ENCODE results near the gene SRD5A1. TPM values are rescaled to one million over a fixed set of nuclear protein-coding genes. Genes with fewer than 3 reads are reported as not detected.

Gene SRD5A1
- total RNA-seq, 1 donor from 2014 or later: 47.2 TPM

GRCh38 chr5:6591671-6592288 lies 41.5 kb upstream of the SRD5A1 start:
- H3K4me3 Mint-ChIP-seq (ENCODE audit: unreplicated experiment): no peak overlapping the region
- no peak for TF ChIP-seq CTCF (IDR thresholded peaks at IDR 0.05; ENCODE audit: partially characterized antibody, unreplicated experiment)
- no peak for DNase-seq
- H3K36me3 Mint-ChIP-seq (ENCODE audit: unreplicated experiment): peaks cover 6% of the 10 kb centered on the region
- H3K4me1 Mint-ChIP-seq (ENCODE audit: low read depth, unreplicated experiment): no peaks in the 10 kb centered on the region
- no peak overlapping the region for H3K27ac Mint-ChIP-seq (ENCODE audit: unreplicated experiment)
- peaks cover 2% of the 10 kb centered on the region for H3K27me3 Mint-ChIP-seq (ENCODE audit: unreplicated experiment)
- H3K9me3 Mint-ChIP-seq (ENCODE audit: unreplicated experiment): no peaks in the 10 kb centered on the region

- Mint-ChIP-seq H3K4me3 (ENCODE audit: unreplicated experiment) (no peak overlapping the region), H3K9me3 (ENCODE audit: unreplicated experiment) (no peaks in the 10 kb centered on the region), H3K4me1 (ENCODE audit: low read depth, unreplicated experiment) (no peaks in the 10 kb centered on the region), H3K27ac (ENCODE audit: unreplicated experiment) (no peak overlapping the region), H3K27me3 (ENCODE audit: unreplicated experiment) (no peaks in the 10 kb centered on the region), H3K36me3 (ENCODE audit: unreplicated experiment) (peaks cover 12% of the 10 kb centered on the region)
- no peak for DNase-seq
- no peak for TF ChIP-seq CTCF (IDR thresholded peaks at IDR 0.05; ENCODE audit: partially characterized antibody, unreplicated experiment)
Measured at GRCh38 chr5:6592601-6593000, 40.6 kb upstream of the SRD5A1 start.

- DNase-seq: no peak
- H3K27me3 Mint-ChIP-seq (ENCODE audit: unreplicated experiment): no peaks in the 10 kb centered on the region
- H3K27ac Mint-ChIP-seq (ENCODE audit: unreplicated experiment): no peak overlapping the region
Measured at GRCh38 chr5:6593148-6594016, 39.9 kb upstream of the SRD5A1 start.

GRCh38 chr5:6594066-6594465 lies 39.2 kb upstream of the SRD5A1 start:
- Mint-ChIP-seq H3K9me3 (ENCODE audit: unreplicated experiment) (no peaks in the 10 kb centered on the region), H3K4me1 (ENCODE audit: low read depth, unreplicated experiment) (peaks cover 7% of the 10 kb centered on the region), H3K4me3 (ENCODE audit: unreplicated experiment) (no peak overlapping the region), H3K36me3 (ENCODE audit: unreplicated experiment) (peaks cover 13% of the 10 kb centered on the region), H3K27ac (ENCODE audit: unreplicated experiment) (no peak overlapping the region), H3K27me3 (ENCODE audit: unreplicated experiment) (no peaks in the 10 kb centered on the region)
- no peak for DNase-seq
- no peak for TF ChIP-seq CTCF (IDR thresholded peaks at IDR 0.05; ENCODE audit: partially characterized antibody, unreplicated experiment)

More at GRCh38 chr5:6593148-6594016, 39.9 kb upstream of the SRD5A1 start:
- Mint-ChIP-seq H3K4me3 (ENCODE audit: unreplicated experiment) (no peak overlapping the region), H3K36me3 (ENCODE audit: unreplicated experiment) (peaks cover 13% of the 10 kb centered on the region), H3K4me1 (ENCODE audit: low read depth, unreplicated experiment) (peaks cover 2% of the 10 kb centered on the region), H3K9me3 (ENCODE audit: unreplicated experiment) (no peaks in the 10 kb centered on the region)
- no peak for TF ChIP-seq CTCF (IDR thresholded peaks at IDR 0.05; ENCODE audit: partially characterized antibody, unreplicated experiment)

GRCh38 chr5:6595405-6595804 lies 37.8 kb upstream of the SRD5A1 start:
- Mint-ChIP-seq H3K27ac (ENCODE audit: unreplicated experiment) (no peak overlapping the region), H3K27me3 (ENCODE audit: unreplicated experiment) (no peaks in the 10 kb centered on the region), H3K36me3 (ENCODE audit: unreplicated experiment) (peaks cover 13% of the 10 kb centered on the region), H3K9me3 (ENCODE audit: unreplicated experiment) (no peaks in the 10 kb centered on the region), H3K4me1 (ENCODE audit: low read depth, unreplicated experiment) (peaks cover 12% of the 10 kb centered on the region), H3K4me3 (ENCODE audit: unreplicated experiment) (no peak overlapping the region)
- no peak for DNase-seq
- no peak for TF ChIP-seq CTCF (IDR thresholded peaks at IDR 0.05; ENCODE audit: partially characterized antibody, unreplicated experiment)
